Measurements from ENCODE around the gene COL11A2. TPM values are rescaled to one million over a fixed set of nuclear protein-coding genes. Genes with fewer than 3 reads are reported as not detected.

The COL11A2 gene
- total and polyA plus RNA-seq, 2 of the 13 experiments (the other 11 are each of a cell fraction or from before 2014, with no cell fraction given), result 0.55 TPM

GRCh38 chr6:33156964-33157363 is 35.3 kb downstream of the COL11A2 start:
- H3K4me2 ChIP-seq (ENCODE audit: low read depth, low read length), result peak overlapping the region; percentile 33
- no peak overlapping the region for H3K9ac ChIP-seq (ENCODE audit: insufficient read depth, low read depth, low read length)
- peaks cover 3 to 10% of the 10 kb centered on the region in 2 experiments; a peak in 3 of 5 replicates for H3K27me3 ChIP-seq (ENCODE audit: control insufficient read depth in 1 of 2, insufficient read depth in 2 of 2, low read length in 2 of 2)
- intact Hi-C loops (cut with micrococcal nuclease; ENCODE audit: unreplicated experiment), result no loop called here
- ChIA-PET POLR2A (interaction anchor here (0.7 to 1.5 kb wide), 4 partner anchors 41 to 92 kb away, joined by 3 to 5 read pairs (median 3); partner anchors contain the start of gene HSD17B8), CTCF (ENCODE audit: low intra/inter-chr PET ratio, low total read pairs) (no interaction called here)
- peaks cover 3% of the 10 kb centered on the region; the same call in 1 of the 2 replicates for H3K9me3 ChIP-seq (ENCODE audit: low read length)
- peak; percentile 66 for FAIRE-seq
- no peak overlapping the region for H3K4me3 ChIP-seq (replicated peaks in 1 of 3; ENCODE audit: insufficient read depth in 1 of 3, low read depth in 2 of 3, low read length in 3 of 3)
- peaks cover 49% of the 10 kb centered on the region for H3K4me1 ChIP-seq (ENCODE audit: insufficient read depth, low read length)
- WGBS (ENCODE audit: low lambda C conversion rate), result 32% methylated on average over 2 of the region's 2 CpGs
- no peaks in the 10 kb centered on the region for H3K36me3 ChIP-seq (replicated peaks in 1 of 2; ENCODE audit: control insufficient read depth in 1 of 2, insufficient read depth in 2 of 2, low read length in 2 of 2)
- no peak overlapping the region for H3K27ac ChIP-seq (ENCODE audit: extremely low read length, insufficient read depth, low read length)
- H4K20me1 ChIP-seq (ENCODE audit: insufficient read depth, low read length), result no peaks in the 10 kb centered on the region
- no peaks in the 10 kb centered on the region for H3K79me2 ChIP-seq (ENCODE audit: insufficient read depth, low read length)
- no peak overlapping the region for H2AFZ ChIP-seq (ENCODE audit: low read length)
- in situ Hi-C loops (cut with HindIII; ENCODE audit: extremely low pct_ligation_motif_present, low pct_unique_long_range_greater_than_20kb), result no loop called here
- peak; percentile 47; the same call in 2 of the 3 replicates for ATAC-seq
- no TSS peak for BruUV-seq (replicated peaks)
- peak; percentile 31 for DNase-seq (ENCODE audit: low spot score)
- TF ChIP-seq, protein P1, sequence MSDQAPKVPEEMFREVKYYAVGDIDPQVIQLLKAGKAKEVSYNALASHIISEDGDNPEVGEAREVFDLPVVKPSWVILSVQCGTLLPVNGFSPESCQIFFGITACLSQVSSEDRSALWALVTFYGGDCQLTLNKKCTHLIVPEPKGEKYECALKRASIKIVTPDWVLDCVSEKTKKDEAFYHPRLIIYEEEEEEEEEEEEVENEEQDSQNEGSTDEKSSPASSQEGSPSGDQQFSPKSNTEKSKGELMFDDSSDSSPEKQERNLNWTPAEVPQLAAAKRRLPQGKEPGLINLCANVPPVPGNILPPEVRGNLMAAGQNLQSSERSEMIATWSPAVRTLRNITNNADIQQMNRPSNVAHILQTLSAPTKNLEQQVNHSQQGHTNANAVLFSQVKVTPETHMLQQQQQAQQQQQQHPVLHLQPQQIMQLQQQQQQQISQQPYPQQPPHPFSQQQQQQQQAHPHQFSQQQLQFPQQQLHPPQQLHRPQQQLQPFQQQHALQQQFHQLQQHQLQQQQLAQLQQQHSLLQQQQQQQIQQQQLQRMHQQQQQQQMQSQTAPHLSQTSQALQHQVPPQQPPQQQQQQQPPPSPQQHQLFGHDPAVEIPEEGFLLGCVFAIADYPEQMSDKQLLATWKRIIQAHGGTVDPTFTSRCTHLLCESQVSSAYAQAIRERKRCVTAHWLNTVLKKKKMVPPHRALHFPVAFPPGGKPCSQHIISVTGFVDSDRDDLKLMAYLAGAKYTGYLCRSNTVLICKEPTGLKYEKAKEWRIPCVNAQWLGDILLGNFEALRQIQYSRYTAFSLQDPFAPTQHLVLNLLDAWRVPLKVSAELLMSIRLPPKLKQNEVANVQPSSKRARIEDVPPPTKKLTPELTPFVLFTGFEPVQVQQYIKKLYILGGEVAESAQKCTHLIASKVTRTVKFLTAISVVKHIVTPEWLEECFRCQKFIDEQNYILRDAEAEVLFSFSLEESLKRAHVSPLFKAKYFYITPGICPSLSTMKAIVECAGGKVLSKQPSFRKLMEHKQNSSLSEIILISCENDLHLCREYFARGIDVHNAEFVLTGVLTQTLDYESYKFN (CRISPR knock-in tag; conservative IDR thresholded peaks at IDR 0.05), result peak; percentile 80
- peak; percentile 93 for TF ChIP-seq HNF4A (CRISPR knock-in tag; IDR thresholded peaks at IDR 0.05)
- peak; percentile 41; the same call in 1 of the 2 replicates for TF ChIP-seq ZNF263 (CRISPR knock-in tag; IDR thresholded peaks at IDR 0.05)
- peak; percentile 68 for TF ChIP-seq ZMYM4 (CRISPR knock-in tag; IDR thresholded peaks at IDR 0.05)
- TF ChIP-seq KMT2A (CRISPR knock-in tag; IDR thresholded peaks at IDR 0.05), result no peak
- no peak for TF ChIP-seq FOXP1 (IDR thresholded peaks at IDR 0.05)
- TF ChIP-seq FOXP1 (CRISPR knock-in tag; IDR thresholded peaks at IDR 0.05), result no peak
- peak in 1 of 2 experiments; percentile 44; a peak in 2 of 4 replicates for TF ChIP-seq EP300 (IDR thresholded peaks at IDR 0.05; ENCODE audit: low read depth in 2 of 2, low read length in 2 of 2)
- no peak for TF ChIP-seq EP300 (CRISPR knock-in tag; IDR thresholded peaks at IDR 0.05; ENCODE audit: borderline replicate concordance)
- TF ChIP-seq THAP11 (CRISPR knock-in tag; IDR thresholded peaks at IDR 0.05), result 0 out of 2 replicates have a peak, but pooled peaks have one; percentile 15
- TF ChIP-seq FOSL2 (CRISPR knock-in tag; IDR thresholded peaks at IDR 0.05), result 0 out of 2 replicates have a peak, but pooled peaks have one; percentile 24
- TF ChIP-seq ZNF331 (CRISPR knock-in tag; IDR thresholded peaks at IDR 0.05), result peak; percentile 29; the same call in 1 of the 2 replicates
- TF ChIP-seq HDAC1 (CRISPR knock-in tag; IDR thresholded peaks at IDR 0.05), result 0 out of 2 replicates have a peak, but pooled peaks have one; percentile 36
- TF ChIP-seq RXRB (CRISPR knock-in tag; IDR thresholded peaks at IDR 0.05; ENCODE audit: borderline replicate concordance), result peak; percentile 80
- TF ChIP-seq SOX13 (IDR thresholded peaks at IDR 0.05), result no peak
- TF ChIP-seq SOX13 (CRISPR knock-in tag; conservative IDR thresholded peaks at IDR 0.05 in 1 of 2, IDR thresholded peaks at IDR 0.05 in 1 of 2), result peak in 1 of 2 experiments; percentile 21; a peak in 1 of 4 replicates
- TF ChIP-seq NR2F1 (CRISPR knock-in tag; IDR thresholded peaks at IDR 0.05), result peak; percentile 80 to 92
- TF ChIP-seq, protein P2, sequence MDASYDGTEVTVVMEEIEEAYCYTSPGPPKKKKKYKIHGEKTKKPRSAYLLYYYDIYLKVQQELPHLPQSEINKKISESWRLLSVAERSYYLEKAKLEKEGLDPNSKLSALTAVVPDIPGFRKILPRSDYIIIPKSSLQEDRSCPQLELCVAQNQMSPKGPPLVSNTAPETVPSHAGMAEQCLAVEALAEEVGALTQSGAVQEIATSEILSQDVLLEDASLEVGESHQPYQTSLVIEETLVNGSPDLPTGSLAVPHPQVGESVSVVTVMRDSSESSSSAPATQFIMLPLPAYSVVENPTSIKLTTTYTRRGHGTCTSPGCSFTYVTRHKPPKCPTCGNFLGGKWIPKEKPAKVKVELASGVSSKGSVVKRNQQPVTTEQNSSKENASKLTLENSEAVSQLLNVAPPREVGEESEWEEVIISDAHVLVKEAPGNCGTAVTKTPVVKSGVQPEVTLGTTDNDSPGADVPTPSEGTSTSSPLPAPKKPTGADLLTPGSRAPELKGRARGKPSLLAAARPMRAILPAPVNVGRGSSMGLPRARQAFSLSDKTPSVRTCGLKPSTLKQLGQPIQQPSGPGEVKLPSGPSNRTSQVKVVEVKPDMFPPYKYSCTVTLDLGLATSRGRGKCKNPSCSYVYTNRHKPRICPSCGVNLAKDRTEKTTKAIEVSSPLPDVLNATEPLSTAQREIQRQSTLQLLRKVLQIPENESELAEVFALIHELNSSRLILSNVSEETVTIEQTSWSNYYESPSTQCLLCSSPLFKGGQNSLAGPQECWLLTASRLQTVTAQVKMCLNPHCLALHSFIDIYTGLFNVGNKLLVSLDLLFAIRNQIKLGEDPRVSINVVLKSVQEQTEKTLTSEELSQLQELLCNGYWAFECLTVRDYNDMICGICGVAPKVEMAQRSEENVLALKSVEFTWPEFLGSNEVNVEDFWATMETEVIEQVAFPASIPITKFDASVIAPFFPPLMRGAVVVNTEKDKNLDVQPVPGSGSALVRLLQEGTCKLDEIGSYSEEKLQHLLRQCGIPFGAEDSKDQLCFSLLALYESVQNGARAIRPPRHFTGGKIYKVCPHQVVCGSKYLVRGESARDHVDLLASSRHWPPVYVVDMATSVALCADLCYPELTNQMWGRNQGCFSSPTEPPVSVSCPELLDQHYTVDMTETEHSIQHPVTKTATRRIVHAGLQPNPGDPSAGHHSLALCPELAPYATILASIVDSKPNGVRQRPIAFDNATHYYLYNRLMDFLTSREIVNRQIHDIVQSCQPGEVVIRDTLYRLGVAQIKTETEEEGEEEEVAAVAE (CRISPR knock-in tag; IDR thresholded peaks at IDR 0.05; ENCODE audit: borderline replicate concordance), result peak; percentile 50; the same call in 1 of the 2 replicates
